HepG2 (cell line): ENCODE results near the gene CSF1R. TPM values are rescaled to one million over a fixed set of nuclear protein-coding genes. Genes with fewer than 3 reads are reported as not detected.
A peak's percentile ranks its signal among the peaks of the same experiment; 100 is the strongest.

Experiments
- ATAC-seq: fragments of 200-7000 bp; cut with Tn5 transposase; 3 replicates; pipeline ENCODE4 v1.9.1; 2020; ENCODE audit warnings: mild to moderate bottlenecking, moderate library complexity
- BruUV-seq: library from RNA; stranded (reverse); fragments of 400-500 nt; replicated peaks from 2 replicates; lab custom pipeline; 2021; lab: Mats Ljungman, UMichigan
- CTCF ChIA-PET: fragments of 300-600 bp; formaldehyde crosslinking; extraction: SDS; loops from one replicate; lab custom pipeline; 2021; ENCODE audit warnings: low total read pairs, inconsistent platforms, low intra/inter-chr PET ratio; lab: Yijun Ruan, JAX
- POLR2A ChIA-PET: fragments of 350-600 bp; sonication (Branson Sonifier 250); formaldehyde crosslinking; loops from one replicate; lab custom pipeline; 2020; ENCODE audit warnings: antibody characterized with exemption, inconsistent platforms; lab: Yijun Ruan, JAX
- DNase-seq: peaks from one replicate; pipeline ENCODE4 v3.0.0-alpha.2; 2015; ENCODE audit warnings: low spot score
- FAIRE-seq: peaks from 3 replicates; lab custom pipeline; 2011; peaks lifted over from hg19 to GRCh38; lab: Jason Lieb, UNC
- H2AFZ ChIP-seq: one replicate; pipeline ENCODE4 v1.6.1; 2011; ENCODE audit warnings: low read length, inconsistent platforms
- H3K27ac ChIP-seq: fragments of 300-600 bp; 3 replicates; pipeline ENCODE4 v1.8.0; 2011; ENCODE audit warnings: mixed run types, mild to moderate bottlenecking, mixed read lengths, low read length, inconsistent platforms; ENCODE audit not compliant: insufficient read depth; ENCODE audit errors: extremely low read length
- H3K27me3 ChIP-seq, 2 experiments: fragments of 200-600 bp in 1 of 2; 2 replicates in 1 of 2; 3 replicates in 1 of 2; pipeline versions ENCODE4 v1.6.0 to v1.8.0; 2011; ENCODE audit warnings: low read length in 2 of 2, mild to moderate bottlenecking in 2 of 2, moderate library complexity in 2 of 2, inconsistent platforms in 1 of 2; ENCODE audit not compliant: insufficient read depth in 2 of 2, control insufficient read depth in 1 of 2
- H3K36me3 ChIP-seq, 2 experiments: fragments of 200-600 bp in 1 of 2; replicated peaks in 1 of 2; 2 replicates in 1 of 2; 3 replicates in 1 of 2; pipeline versions ENCODE4 v1.5.1 to v1.8.0; 2011; ENCODE audit warnings: low read length in 2 of 2, inconsistent platforms in 1 of 2; ENCODE audit not compliant: insufficient read depth in 2 of 2, control insufficient read depth in 1 of 2
- H3K4me1 ChIP-seq: 2 replicates; pipeline ENCODE4 v1.5.1; 2012; ENCODE audit warnings: low read length, inconsistent platforms; ENCODE audit not compliant: insufficient read depth
- H3K4me2 ChIP-seq: 2 replicates; pipeline ENCODE4 v1.6.0; 2011; ENCODE audit warnings: low read depth, low read length, inconsistent platforms
- H3K4me3 ChIP-seq, 3 experiments: fragments of 200-600 bp in 1 of 3; sonication (generic), shearing (Covaris generic) in 1 of 3; replicated peaks in 1 of 3; 2 replicates each; pipeline ENCODE4 v1.5.1; 2011 to 2016; ENCODE audit warnings: low read length in 3 of 3, inconsistent platforms in 2 of 3, low read depth in 2 of 3, mild to moderate bottlenecking in 2 of 3, control low read depth in 1 of 3, mixed read lengths in 1 of 3; ENCODE audit not compliant: insufficient read depth in 1 of 3
- H3K79me2 ChIP-seq: one replicate; pipeline ENCODE4 v1.6.1; 2011; ENCODE audit warnings: low read length, inconsistent platforms; ENCODE audit not compliant: insufficient read depth
- H3K9ac ChIP-seq: 2 replicates; pipeline ENCODE4 v1.6.0; 2011; ENCODE audit warnings: mild to moderate bottlenecking, low read depth, low read length, inconsistent platforms; ENCODE audit not compliant: insufficient read depth
- H3K9me3 ChIP-seq: 2 replicates; pipeline ENCODE4 v1.5.1; 2012; ENCODE audit warnings: mild to moderate bottlenecking, low read length
- H4K20me1 ChIP-seq: 2 replicates; pipeline ENCODE4 v1.6.0; 2011; ENCODE audit warnings: inconsistent platforms, mild to moderate bottlenecking, low read length, moderate library complexity; ENCODE audit not compliant: insufficient read depth
- CBX2 ChIP-seq, 2 experiments: fragments of 200-600 bp in 1 of 2; sonication (generic); formaldehyde crosslinking in 1 of 2; IDR thresholded peaks; 2 replicates each; pipeline versions ENCODE4 v1.7.0 to v1.8.1; 2018 to 2022; ENCODE audit warnings: low read depth in 2 of 2, low read length in 1 of 2, mild to moderate bottlenecking in 1 of 2, missing genetic modification reagents in 1 of 2
- EP300 ChIP-seq, 3 experiments: sonication (generic) in 1 of 3; formaldehyde crosslinking in 1 of 3; IDR thresholded peaks; 2 replicates each; pipeline versions ENCODE4 v1.5.1 to v1.6.1; 2011 to 2020; ENCODE audit warnings: low read depth in 2 of 3, low read length in 2 of 3, borderline replicate concordance in 1 of 3, improper control_type of control experiment in 1 of 3, mild to moderate bottlenecking in 1 of 3, missing genetic modification reagents in 1 of 3, moderate library complexity in 1 of 3
- GMEB1 ChIP-seq: sonication (generic); formaldehyde crosslinking; IDR thresholded peaks from 2 replicates; pipeline ENCODE4 v1.5.1; 2020; ENCODE audit warnings: missing genetic modification reagents, mild to moderate bottlenecking, borderline replicate concordance
- MEIS1 ChIP-seq: sonication (generic); formaldehyde crosslinking; IDR thresholded peaks from 2 replicates; pipeline ENCODE4 v1.9.0; 2021; ENCODE audit warnings: mild to moderate bottlenecking, missing genetic modification reagents, moderate library complexity, borderline replicate concordance
- RBM22 ChIP-seq: fragments of 200-400 bp; formaldehyde crosslinking; optimal IDR thresholded peaks from 2 replicates; pipeline ENCODE3; 2017; ENCODE audit warnings: mild to moderate bottlenecking, low read length, moderate library complexity
- ZEB1 ChIP-seq: IDR thresholded peaks from 2 replicates; pipeline ENCODE4 v1.6.1; 2012; ENCODE audit warnings: mild to moderate bottlenecking, low read depth, inconsistent platforms; ENCODE audit not compliant: insufficient replicate concordance
- ZKSCAN5 ChIP-seq: sonication (generic); formaldehyde crosslinking; IDR thresholded peaks from 2 replicates; pipeline ENCODE4 v1.5.1; 2020; ENCODE audit warnings: mild to moderate bottlenecking, missing genetic modification reagents
- ZNF280D ChIP-seq: sonication (generic); formaldehyde crosslinking; IDR thresholded peaks from 2 replicates; pipeline ENCODE4 v1.5.1; 2020; ENCODE audit warnings: mild to moderate bottlenecking, missing genetic modification reagents
- ZNF550 ChIP-seq: sonication (generic); formaldehyde crosslinking; IDR thresholded peaks from 2 replicates; pipeline ENCODE4 v1.4.0; 2020; ENCODE audit warnings: mild to moderate bottlenecking, missing genetic modification reagents, borderline replicate concordance
- WGBS: methylation state at CpG from one replicate; pipeline ENCODE4 v1.1.6; 2017; ENCODE audit warnings: low lambda C conversion rate; 5-methylcytosine and 5-hydroxymethylcytosine counted together
- in situ Hi-C: cut with HindIII; loops from 2 replicates; pipeline ENCODE4 v1.10.0; 2017; ENCODE audit warnings: low pct_unique_long_range_greater_than_20kb; ENCODE audit not compliant: extremely low pct_ligation_motif_present
- intact Hi-C: fragments of 100-400 bp; cut with micrococcal nuclease; formaldehyde crosslinking; loops from one replicate; pipeline ENCODE4 v1.10.0; 2022; ENCODE audit not compliant: unreplicated experiment
- polyA plus RNA-seq, 8 experiments: library from polyadenylated mRNA; depleted of rRNA in 3 of 8; stranded (reverse) in 7 of 8; unstranded in 1 of 8; fragments of >200 nt; fragmentation: Illumina TruSeq in 4 of 8; extraction: Trizol in 4 of 8; gene quantifications; 2 replicates each; pipeline versions ENCODE4 v1.2.1 to v1.2.3, GENCODE V29; 2011 to 2016; ENCODE audit warnings: low read depth in 4 of 8, missing spikeins in 1 of 8, mixed read lengths in 1 of 8; ENCODE audit not compliant: insufficient read depth in 1 of 8
- total RNA-seq, 5 experiments: library from RNA; depleted of rRNA; stranded (reverse); fragments of >200 nt; fragmentation: Illumina TruSeq; extraction: Trizol; gene quantifications; 2 replicates each; pipeline ENCODE4 v1.2.3, GENCODE V29; 2016; ENCODE audit warnings: low read depth in 1 of 5
- TF ChIP-seq, protein P1 (sequence below): IDR thresholded peaks from 2 replicates; pipeline ENCODE4 v1.6.1; 2016; ENCODE audit warnings: low read depth, missing genetic modification reagents, missing compliant biosample characterization

CSF1R gene
- total and polyA plus RNA-seq, 2 of the 13 experiments (the other 11 are each of a cell fraction or from before 2014, with no cell fraction given), result 0.01 TPM; not detected in 1

GRCh38 chr5:150107909-150108447 lies 21.6 kb upstream of the CSF1R start:
- intact Hi-C loops, result no loop called here
- ATAC-seq (peak; percentile 37; the same call in 2 of the 3 replicates), FAIRE-seq (no peak), DNase-seq (no peak)
- Histone ChIP-seq H3K79me2 (no peaks in the 10 kb centered on the region), H3K36me3 (no peaks in the 10 kb centered on the region), H2AFZ (no peak overlapping the region), H4K20me1 (no peaks in the 10 kb centered on the region), H3K4me2 (no peak overlapping the region), H3K9me3 (no peaks in the 10 kb centered on the region), H3K27me3 (peaks cover 2 to 22% of the 10 kb centered on the region in 2 experiments; a peak in 2 of 5 replicates), H3K27ac (no peak overlapping the region), H3K4me1 (peaks cover 22% of the 10 kb centered on the region), H3K4me3 (no peak overlapping the region), H3K9ac (no peak overlapping the region)
- POLR2A ChIA-PET, result no interaction called here
- in situ Hi-C loops, result no loop called here
- WGBS, result 42% methylated on average over 4 of the region's 4 CpGs
- CTCF ChIA-PET, result no interaction called here
- BruUV-seq, result no TSS peak
- no peak for TF ChIP-seq ZKSCAN5
- TF ChIP-seq CBX2 (IDR thresholded peaks at IDR 0.05; ENCODE audit: low read depth, low read length), result no peak
- TF ChIP-seq CBX2 (CRISPR knock-in tag; IDR thresholded peaks at IDR 0.05; ENCODE audit: low read depth), result no peak
- TF ChIP-seq GMEB1 (CRISPR knock-in tag), result no peak
- TF ChIP-seq RBM22, result no peak
- TF ChIP-seq ZEB1, result no peak
- no peak for TF ChIP-seq ZNF550 (CRISPR knock-in tag)
- TF ChIP-seq, protein P1, sequence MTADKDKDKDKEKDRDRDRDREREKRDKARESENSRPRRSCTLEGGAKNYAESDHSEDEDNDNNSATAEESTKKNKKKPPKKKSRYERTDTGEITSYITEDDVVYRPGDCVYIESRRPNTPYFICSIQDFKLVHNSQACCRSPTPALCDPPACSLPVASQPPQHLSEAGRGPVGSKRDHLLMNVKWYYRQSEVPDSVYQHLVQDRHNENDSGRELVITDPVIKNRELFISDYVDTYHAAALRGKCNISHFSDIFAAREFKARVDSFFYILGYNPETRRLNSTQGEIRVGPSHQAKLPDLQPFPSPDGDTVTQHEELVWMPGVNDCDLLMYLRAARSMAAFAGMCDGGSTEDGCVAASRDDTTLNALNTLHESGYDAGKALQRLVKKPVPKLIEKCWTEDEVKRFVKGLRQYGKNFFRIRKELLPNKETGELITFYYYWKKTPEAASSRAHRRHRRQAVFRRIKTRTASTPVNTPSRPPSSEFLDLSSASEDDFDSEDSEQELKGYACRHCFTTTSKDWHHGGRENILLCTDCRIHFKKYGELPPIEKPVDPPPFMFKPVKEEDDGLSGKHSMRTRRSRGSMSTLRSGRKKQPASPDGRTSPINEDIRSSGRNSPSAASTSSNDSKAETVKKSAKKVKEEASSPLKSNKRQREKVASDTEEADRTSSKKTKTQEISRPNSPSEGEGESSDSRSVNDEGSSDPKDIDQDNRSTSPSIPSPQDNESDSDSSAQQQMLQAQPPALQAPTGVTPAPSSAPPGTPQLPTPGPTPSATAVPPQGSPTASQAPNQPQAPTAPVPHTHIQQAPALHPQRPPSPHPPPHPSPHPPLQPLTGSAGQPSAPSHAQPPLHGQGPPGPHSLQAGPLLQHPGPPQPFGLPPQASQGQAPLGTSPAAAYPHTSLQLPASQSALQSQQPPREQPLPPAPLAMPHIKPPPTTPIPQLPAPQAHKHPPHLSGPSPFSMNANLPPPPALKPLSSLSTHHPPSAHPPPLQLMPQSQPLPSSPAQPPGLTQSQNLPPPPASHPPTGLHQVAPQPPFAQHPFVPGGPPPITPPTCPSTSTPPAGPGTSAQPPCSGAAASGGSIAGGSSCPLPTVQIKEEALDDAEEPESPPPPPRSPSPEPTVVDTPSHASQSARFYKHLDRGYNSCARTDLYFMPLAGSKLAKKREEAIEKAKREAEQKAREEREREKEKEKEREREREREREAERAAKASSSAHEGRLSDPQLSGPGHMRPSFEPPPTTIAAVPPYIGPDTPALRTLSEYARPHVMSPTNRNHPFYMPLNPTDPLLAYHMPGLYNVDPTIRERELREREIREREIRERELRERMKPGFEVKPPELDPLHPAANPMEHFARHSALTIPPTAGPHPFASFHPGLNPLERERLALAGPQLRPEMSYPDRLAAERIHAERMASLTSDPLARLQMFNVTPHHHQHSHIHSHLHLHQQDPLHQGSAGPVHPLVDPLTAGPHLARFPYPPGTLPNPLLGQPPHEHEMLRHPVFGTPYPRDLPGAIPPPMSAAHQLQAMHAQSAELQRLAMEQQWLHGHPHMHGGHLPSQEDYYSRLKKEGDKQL, result no peak
- TF ChIP-seq EP300 (IDR thresholded peaks at IDR 0.05; ENCODE audit: low read depth in 2 of 2, low read length in 2 of 2), result no peak
- TF ChIP-seq EP300 (CRISPR knock-in tag; IDR thresholded peaks at IDR 0.05; ENCODE audit: borderline replicate concordance), result no peak
- no peak for TF ChIP-seq MEIS1
- no peak for TF ChIP-seq ZNF280D (CRISPR knock-in tag)
